ENCODE measurements around the gene DUS3L.
"Not testable (repeated sequence)": the region's sequence is repeated elsewhere in the genome, so short reads cannot be mapped to it uniquely, and the experiment has no call there.

DUS3L gene

DNA sequence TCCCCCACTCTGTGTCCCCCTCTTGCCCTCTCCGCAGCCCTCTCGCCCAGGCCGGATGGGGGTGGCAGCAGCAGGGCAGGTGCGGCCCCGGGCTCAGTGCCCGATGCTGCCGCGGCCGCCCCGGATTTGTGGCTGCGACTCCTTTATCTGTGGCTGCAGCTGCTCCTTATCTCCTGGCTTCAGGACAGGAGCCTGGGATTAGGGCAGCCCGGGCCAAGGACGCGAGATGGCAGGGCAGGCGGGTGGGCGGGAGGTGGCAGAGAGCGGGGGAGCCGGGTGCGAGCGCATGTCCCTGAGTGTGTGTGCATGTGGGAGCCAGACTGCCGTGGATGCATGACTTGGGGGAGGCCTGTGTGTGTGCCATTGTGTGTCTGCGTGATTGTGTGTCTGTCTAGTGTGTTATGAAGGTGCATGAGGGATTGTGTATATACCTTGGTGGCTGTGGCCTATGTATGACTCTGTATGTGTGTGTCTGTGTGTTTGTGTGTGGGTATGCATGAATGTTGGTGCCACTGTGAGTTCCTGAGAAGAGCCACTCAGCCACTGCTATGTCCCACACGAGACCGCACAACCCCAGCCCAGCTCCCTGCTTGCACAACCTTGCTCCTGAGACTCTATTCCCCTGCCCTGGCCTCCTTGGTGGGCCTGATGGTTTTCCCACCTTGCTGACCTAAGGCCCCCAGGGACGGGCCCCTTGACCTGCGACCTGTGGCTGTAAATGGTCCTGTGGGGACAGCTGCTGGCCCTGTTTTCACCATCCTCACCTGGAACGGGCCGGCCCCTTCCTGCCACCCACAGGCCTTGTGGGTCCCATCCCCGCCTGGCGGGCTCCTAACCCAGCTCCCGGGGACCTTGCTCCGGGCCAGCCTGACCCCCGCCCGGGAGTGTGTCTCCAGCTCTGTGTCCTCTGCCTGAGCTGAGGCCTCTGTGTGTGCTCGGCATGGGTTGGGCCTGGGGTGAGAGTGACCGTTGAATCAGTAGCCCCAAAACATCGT is 8.6 kb upstream of the DUS3L start:
- no peak for DNase-seq

DNA sequence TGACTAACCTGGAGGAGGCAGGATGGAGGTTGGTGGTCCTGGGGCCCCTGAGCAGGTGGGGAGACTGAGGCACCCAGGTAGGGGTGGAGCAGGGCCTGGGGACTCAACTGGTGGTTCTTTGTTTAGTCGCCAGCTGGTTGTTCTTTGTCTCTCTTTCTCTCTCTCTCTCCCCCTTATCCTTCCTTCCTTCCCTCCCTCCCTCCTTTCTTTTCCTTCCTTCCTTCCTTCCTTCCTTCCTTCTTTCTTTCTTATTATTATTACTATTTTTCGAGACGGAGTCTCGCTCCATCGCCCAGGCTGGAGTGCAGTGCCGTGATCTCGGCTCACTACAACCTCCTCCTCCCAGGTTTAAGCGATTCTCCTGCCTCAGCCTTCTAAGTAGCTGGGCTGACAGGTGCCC is 7.3 kb upstream of the DUS3L start:
- DNase-seq, result no peak

DNA sequence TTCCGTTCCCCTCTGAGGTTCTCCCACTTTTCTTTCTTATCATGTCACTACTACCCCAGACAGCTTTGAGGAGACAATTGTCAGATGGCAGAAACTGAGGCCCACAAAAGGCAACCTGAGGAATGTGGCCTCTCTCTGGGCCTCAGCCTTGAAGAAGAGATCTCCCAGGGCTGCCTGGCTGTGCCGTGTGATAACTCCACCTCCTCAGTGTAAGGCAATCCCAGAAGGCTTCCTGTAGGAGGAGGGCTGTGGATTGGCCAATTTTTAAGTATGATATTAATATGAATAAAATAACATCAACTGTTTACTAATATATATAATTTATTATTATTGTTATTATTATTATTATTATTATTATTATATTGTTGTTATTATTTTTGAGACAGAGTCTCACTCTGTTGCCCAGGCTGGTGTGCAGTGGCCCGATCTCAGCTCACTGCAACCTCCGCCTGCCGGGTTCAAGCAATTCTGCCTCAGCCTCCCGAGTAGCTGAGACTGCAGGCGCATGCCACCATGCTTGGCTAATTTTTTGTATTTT is 4.5 kb upstream of the DUS3L start:
- DNase-seq, result no peak

DNA sequence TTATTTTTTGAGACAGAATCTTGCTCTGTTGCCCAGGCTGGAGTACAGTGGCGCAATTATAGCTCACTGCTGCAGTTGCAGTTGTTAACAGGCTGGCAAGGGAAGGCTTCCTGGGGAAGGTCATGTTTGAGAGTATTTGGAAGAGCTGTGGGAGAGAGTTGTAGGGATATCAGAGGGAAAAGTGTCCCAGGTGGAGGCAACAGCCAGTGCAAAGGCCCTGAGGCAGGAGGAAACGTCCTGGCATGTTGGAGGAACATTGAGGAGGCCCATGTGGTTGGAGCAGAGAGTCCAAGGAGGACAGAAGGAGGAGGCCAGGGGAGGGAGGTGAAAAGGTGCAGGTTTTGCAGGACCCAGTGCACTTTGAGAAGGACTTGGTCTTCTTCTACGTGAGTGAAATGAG is 2.2 kb upstream of the DUS3L start:
- no peak for DNase-seq

DNA sequence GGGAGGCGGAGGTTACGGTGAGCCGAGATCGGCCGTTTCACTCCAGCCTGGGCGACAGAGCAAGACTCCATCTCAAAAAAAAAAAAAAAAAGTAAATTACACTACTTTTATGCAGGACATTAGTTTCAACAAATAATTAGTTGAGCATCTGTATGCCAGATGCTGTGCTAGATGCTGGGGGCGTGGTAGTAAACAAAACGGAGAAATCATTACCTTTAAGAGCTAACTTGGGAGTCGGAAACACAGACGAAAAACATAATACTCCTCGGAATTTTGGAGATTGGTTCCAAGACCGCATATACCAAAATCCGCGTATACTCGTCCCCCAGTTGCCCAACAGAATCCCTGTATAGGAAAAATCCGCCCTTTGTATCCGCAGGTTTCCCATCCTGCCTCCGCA is 1.3 kb upstream of the DUS3L start:
- DNase-seq, result no peak

DNA sequence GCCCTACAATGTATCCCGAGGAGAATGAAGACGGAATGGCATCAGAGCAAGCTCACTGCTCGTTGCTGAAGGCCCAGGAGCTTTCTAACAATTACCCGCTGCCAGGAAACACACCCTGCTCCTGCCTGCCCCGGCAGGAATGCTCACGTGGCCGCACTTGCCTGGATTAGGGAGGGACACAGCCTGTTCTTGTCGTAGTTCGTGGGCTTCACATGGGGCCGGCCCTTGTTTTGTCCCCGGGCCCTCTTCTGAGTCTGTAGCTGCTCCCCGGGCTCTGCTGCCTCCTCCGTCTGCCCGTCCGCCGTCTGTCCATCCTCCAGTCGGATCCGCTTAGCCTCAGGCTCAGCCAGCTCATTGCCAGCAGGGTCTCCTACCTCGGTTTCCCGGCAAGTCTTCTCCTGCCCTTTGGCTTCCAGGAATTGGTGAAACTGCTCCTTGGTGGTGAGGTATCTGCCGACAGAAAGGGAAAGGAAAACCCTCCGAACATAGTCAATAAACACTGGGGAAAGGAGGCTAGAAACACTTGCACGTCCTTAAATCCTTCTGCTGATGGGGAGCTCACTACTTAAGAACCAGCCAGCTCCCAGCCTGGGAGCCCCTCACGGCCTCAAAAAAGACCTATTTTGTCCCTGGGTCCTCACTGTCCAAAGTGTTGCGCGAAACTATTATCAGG is 941 bp downstream of the DUS3L start:
- no peak for DNase-seq

DNA sequence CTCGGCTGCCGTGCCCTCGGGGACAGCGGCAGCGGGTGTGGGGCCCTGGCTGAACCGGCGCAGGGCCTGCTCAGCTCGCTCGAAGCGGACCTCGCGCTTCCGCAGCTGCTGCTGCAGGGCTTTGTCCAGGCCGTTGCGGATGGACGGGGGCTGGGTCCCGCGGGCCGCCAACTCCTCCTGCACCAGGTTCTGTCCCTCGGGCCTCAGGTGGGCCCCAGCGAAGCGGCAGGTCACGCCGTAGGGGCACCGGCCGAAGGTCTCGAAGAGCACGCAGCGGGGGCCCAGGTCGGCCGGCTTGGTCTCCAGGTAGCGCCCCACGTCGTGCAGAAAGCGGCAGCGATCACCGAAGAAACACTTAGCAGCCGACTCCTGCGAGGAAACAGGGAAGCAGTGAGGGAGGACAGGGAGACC is 1.6 kb downstream of the DUS3L start:
- no peak for DNase-seq

DNA sequence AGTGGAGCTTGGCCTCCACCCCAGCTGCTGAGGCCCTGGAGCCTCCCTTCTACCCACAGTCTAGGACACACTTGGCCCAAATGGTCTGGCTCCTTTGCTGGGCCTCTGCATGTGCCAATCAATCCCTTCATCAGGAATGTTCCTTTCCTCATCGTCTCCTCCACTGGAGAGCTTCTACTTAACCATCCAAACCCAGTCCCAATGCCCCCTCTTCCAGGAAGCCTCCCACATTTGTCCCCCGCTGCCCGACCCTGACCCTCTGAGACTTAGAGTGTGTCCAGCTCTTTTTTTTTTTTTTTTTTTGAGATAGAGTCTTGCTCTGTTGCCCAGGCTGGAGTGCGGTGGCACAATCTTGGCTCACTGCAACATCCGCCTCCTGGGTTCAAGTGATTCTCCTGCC is 2.5 kb downstream of the DUS3L start:
- no peak for DNase-seq

DNA sequence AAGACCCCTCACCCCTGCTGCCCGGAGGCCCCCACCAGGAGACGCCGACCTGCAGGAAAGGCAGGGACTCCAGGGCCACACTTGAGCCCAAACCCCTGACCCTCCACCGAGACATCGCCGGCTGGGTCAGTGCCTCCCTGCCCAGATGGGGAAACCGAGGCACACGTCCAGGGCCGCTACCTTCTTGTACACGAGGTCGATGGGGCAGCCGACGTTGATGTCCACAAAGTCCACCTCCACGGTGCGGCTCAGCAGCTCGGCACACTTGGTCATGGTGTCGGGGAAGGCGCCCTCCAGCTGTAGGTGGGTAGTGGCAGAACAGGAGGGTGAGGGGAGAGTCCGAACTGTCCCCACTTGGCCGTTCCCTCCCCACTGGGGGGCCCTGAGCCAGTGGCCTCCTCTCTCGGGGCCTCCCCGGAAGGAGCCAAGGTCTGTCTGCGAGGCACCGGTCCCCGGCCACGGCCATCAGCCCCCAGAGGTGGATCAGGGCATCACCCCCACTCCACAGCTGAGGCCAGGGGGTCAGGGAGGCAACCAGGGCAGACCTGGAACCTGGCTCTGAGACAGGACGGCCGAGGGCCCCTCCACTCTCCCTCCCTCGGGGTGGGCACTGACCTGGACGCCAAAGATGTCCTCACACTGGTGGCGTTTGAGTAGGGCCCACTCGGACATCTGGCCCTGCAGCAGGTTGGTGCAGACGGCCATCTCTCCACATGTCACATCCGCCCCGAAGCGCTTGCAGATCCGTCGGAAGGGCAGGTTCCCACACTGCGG is 3.4 kb downstream of the DUS3L start:
- DNase-seq, result no peak

DNA sequence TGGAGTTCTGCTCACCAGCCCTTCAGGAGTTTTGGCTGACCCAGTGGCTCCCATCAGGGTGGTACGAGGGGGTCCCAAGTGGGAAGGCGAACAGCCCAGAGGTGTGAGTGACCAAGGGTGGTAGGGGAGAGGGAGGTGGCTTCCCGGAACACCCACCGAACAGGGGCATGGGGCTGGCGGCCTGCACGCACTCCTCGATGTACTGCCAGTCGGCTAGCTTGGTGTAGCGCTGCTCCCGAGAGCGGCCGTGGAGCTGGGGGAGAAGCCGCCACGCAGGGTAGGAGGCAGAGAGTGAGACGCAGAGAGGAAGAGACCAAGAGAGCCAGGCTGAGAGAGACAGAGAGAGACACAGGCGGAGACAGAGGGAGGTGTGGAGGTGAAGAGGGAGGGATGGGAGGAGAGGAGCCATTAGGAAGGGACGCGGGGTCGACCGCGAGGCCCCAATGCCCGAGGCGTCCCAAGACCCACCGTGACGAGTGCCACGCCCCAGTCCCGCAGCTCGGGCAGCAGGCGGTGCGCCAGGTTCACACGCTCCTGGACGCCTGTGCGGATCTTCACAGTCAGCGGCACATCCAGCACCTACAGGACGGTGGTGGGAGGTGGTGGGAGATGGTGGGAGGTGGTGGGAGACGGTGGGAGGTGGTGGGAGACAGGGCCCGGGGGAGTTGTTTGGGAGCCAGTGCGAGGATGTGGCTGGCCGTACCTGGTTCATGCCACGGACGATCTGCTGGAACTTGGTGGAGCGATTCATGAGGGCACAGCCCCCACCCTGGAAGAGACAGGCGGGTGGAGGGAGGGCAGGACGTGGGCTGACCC is 4.2 kb downstream of the DUS3L start:
- no peak for DNase-seq

DNA sequence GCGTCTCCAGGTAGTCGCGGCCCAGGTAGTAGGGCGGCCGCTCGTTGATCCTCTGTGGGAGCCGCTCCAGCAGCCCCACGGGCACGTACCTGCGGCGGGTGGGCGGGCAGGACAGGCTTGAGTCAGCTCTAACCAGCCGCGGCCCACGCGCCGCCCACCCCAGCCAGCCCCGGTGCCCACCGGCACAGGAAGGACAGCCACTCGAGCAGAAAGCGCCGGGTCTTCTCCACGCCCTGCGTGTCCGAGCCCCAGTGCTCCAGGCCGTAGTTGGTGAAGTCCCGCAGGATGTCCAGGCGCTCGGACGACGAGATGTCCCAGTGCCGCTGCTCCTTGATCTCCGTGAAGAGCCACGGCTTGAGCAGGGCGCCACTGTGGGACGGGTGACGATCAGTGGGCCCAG is 5.5 kb downstream of the DUS3L start:
- DNase-seq, result no peak

DNA sequence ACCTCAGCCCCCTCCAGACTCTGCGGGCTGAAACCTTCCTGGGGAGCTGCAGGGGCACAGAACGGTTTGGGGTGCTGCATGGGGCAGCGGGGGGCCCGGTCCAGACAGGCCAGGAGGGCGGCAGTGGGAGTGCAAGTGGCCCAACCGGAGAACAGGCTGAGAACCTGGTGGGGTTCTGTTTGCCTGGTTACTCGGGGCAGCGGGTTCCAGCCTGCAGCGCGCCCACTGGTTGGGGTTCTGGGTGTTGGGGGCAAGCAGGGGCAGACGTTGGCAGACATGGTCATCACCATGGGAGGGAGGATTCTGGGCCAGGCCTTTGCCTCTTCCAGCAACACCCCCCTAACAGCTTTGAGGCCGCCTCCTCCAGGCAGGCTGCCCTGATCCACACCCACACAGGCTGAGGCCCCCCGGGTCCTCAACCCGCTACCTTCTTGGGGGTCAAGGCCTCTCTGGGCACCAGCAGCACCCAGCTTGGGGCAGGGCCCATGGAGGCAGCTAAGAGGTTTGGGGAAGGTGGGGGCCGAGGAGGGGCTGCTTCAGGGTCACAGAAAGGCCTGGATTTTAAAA is 6.3 kb downstream of the DUS3L start, which contains the start of gene PRR22:
Gene PRR22 (minus strand): TSS at position 166 of the 567 bp plus-strand sequence. CDS start 86 bp downstream, at position 80.
- no peak for DNase-seq

DNA sequence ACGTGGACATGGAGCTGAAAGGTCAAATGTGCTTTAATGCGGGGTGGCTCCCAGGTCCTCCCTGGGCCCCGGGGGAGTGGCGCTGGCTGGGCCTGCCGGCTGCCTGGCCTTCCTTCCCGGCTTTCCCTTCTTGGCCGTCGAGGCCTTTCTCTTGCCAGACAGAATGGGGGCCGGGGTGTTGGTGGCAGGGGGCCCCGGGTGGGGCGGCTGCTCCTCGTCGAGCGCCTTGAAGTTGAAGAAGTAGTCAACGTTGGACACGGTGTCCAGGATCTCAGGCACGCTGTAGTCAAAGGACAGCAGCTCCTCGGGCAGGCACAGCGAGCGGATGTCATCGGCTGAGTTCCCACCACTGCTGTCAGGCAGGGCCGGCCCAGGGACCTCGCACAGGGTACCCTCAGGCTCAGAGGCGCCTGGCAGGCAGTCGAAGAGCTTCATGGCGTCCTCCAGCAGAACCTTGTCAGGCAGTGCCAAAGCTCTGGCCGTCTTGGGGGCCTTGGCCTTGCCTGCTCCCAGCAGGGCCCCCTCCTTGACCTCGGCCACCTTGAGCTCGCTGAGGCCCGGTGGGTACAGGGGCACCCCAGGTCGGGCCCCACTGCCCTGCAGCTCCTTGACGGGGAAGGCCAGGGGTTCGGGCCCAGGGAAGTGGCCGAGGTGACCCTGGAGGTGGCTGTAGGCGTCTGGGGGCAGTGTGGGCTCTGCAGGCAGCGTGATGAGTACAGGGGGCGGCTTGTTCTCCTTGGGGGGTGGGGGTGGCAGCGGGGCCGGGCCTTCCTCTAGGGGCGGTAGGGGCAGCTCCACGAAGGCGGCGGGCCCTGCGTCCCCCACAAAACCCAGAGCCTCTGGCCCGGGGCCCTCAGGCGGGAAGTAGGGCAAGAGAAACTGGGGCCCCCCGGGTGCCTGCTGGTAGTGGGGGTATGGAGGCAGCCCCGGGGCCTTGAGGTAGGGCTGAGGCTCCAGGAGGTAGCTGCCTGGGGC is 7.7 kb downstream of the DUS3L start:
- no peak for DNase-seq

DNA sequence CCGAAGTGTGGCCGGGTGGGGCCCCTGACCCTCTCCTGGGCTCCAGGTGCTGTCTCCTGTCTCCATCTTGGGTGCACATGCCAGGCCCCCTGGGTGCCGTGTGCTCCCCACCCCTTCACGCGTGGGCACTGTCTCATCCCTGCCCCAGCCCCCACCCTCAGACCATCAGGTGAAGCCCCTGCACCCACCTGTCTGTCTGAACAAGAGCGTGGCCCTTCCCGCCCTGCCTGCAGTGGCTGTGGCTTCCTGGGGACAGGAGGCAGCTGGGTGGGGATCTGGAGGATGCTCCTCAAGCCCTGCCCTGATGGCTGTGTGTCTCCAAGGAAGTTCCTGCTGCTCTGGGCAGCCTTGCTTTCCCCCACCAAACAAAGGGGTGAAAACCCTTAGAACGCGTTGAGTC is 8.6 kb downstream of the DUS3L start:
- DNase-seq, result no peak

DNA sequence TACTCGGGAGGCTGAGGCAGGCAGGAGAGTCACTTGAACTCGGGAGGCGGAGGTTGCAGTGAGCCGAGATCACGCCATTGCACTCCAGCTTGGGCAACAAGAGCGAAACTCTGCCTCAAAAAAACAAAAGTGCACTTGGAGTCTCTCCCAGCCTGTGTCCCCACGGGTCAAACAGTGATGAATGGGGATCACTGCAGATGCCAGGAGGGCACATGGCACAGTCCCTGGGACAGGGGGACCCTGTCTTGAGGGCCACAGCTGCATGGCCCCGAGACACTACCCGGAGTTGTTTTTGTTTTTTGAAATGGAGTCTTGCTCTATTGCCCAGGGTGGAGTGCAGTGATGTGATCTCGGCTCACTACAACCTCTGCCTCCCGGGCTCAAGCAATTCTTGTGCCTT is 10.0 kb downstream of the DUS3L start:
- not testable (repeated sequence) for DNase-seq

DNA sequence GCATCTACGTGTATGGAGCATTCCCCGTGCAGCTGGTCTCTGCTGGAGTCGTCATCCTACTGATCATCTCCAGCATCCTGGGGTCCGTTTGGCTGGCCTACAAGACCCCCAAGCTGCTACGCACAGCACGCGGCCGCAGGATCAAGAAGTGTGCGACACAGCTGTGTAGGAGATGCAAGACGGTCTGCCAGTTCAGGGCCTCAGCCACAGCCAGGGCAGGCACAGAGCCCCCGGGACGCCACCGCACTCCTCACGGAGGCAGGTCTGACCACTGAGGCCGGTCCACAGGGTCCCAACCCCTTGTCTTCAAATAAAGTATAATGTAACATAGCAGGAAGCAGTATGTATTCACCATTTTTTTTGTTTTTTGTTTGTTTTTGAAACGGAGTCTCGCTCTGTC is 12.6 kb downstream of the DUS3L start:
- no peak for DNase-seq

DNA sequence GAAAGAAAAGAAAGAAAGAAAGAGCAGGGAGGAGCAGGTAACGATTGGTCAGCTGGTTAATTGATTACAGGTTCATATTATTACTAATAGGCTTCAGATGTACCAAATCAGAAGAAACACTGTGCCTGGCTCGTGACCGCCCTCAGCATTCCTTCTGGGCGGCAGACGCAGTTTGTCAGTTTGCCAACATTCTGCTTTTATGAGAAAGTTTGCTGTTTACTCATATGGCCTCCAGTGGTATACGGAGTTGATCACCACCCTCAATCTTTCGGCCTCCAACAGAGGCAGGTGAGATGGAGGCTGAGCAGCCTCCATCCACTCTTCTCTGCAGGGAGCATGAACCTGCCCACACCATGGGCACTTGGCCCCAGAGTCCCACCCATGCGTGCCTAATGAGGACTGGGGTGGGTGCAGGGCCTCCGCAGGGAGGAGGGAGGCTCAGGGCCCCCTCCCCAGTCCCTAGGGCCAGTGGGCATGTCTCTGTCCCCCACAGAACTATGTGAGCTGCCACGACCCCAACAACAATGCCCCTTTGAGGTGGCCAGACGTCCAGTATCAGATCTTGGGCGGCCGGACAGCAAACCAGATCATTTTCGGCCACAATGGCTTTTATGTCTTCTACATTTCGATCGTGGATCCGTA is 15.2 kb downstream of the DUS3L start:
- DNase-seq, result no peak

DNA sequence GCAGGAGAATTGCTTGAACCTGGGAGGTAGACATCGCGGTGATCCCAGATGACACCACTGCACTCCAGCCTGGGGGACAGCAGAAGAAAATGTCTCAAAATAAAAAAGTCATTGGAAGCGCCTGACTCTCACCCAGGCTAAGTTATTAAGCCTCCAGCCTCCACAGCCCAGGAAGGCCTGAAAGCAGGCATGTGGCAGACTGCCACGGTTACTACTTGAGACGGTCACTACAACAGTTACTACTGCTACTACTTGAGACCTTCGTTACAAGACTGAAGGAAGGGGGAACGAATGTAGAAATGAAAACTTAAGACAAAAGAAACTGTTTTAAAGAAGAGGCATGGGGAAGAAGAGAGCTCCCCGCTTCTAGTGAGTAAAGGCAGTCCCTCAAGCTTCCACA is 16.0 kb downstream of the DUS3L start:
- DNase-seq, result no peak

DNA sequence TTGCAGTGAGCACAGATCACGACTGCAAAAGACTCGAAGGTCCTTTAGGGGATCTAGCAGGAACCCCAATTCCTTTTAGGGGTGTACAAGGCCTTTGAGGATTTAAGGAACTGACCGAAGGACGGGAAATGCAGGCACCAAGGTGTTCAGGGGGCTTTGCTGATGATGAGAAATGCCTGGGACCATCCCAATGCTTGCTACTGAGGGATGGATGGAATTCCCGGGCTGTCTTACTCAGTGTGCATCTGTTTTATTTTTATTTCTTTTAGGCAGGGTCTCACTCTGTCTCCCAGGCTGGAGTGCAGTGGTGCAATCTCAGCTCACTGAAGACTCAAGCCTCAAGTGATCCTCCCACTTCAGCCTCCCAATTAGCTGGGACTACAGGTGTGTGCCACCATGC is 17.7 kb downstream of the DUS3L start:
- DNase-seq, result no peak

DNA sequence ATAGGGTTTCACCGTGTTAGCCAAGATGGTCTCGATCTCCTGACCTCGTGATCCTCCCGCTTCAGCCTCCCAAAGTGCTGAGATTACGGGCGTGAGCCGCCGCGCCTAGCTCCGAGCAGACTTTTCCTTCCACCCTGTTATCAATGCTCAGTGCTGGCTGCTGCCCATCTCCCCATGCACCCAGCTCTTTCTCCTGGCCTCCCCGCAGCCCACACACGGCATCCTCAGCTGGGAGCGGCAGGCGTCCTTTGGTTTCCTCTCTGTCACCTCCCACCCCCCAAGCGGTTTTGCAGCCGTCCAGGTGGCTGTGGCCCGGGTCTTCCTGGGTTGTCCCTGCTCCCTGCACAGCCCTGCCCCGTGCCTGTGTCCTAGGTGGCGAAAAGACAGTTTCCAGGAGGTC is 18.5 kb downstream of the DUS3L start:
- DNase-seq, result no peak
